Osteoblast (primary cell): ENCODE data around the gene LIM2. TPM values are rescaled to one million over a fixed set of nuclear protein-coding genes. Genes with fewer than 3 reads are reported as not detected.

Experiments used
- DNase-seq: peaks from one replicate; pipeline ENCODE4 v3.0.0; 2011; ENCODE audit warnings: low spot score, mixed read lengths; ENCODE audit not compliant: insufficient read length; ENCODE audit errors: missing footprints
- H2AFZ ChIP-seq: 2 replicates; pipeline ENCODE4 v1.6.0; 2011; ENCODE audit warnings: mild to moderate bottlenecking, low read length
- H3K27ac ChIP-seq: 2 replicates; pipeline ENCODE4 v1.5.1; 2011; ENCODE audit warnings: mild to moderate bottlenecking, low read depth, low read length, moderate library complexity
- H3K27me3 ChIP-seq: 2 replicates; pipeline ENCODE4 v1.6.0; 2012; ENCODE audit warnings: mild to moderate bottlenecking, control low read depth, inconsistent platforms, low read length, moderate library complexity; ENCODE audit not compliant: insufficient read depth
- H3K36me3 ChIP-seq: 2 replicates; pipeline ENCODE4 v1.5.1; 2011; ENCODE audit warnings: mild to moderate bottlenecking, low read length, control low read depth, moderate library complexity; ENCODE audit not compliant: insufficient read depth
- H3K4me1 ChIP-seq: 2 replicates; pipeline ENCODE4 v1.5.1; 2011; ENCODE audit warnings: mild to moderate bottlenecking, low read length, control low read depth, moderate library complexity; ENCODE audit not compliant: insufficient read depth
- H3K4me2 ChIP-seq: 2 replicates; pipeline ENCODE4 v1.6.0; 2011; ENCODE audit warnings: mild to moderate bottlenecking, low read length; ENCODE audit not compliant: insufficient read depth
- H3K4me3 ChIP-seq: fragments of 200-600 bp; sonication (generic); 3 replicates; pipeline ENCODE4 v1.5.1; 2012; ENCODE audit warnings: mild to moderate bottlenecking, low read length, inconsistent platforms; ENCODE audit not compliant: insufficient read depth
- H3K79me2 ChIP-seq: 2 replicates; pipeline ENCODE4 v1.6.0; 2012; ENCODE audit warnings: mild to moderate bottlenecking, low read length, control low read depth, inconsistent platforms; ENCODE audit not compliant: insufficient read depth
- H3K9me3 ChIP-seq: 2 replicates; pipeline ENCODE4 v1.5.1; 2011; ENCODE audit warnings: low read depth, low read length, control low read depth
- H4K20me1 ChIP-seq: 2 replicates; pipeline ENCODE4 v1.6.0; 2012; ENCODE audit warnings: mild to moderate bottlenecking, low read length, control low read depth; ENCODE audit not compliant: insufficient read depth
- total RNA-seq: library from RNA; depleted of rRNA; stranded (reverse); fragments of >200 nt; gene quantifications from 2 replicates; pipeline ENCODE4 v1.2.3, GENCODE V29; 2012
- TF ChIP-seq, protein P1 (sequence below): IDR thresholded peaks from 2 replicates; pipeline ENCODE4 v1.5.1; 2011; ENCODE audit warnings: mild to moderate bottlenecking, low read depth, low read length, moderate library complexity; ENCODE audit errors: extremely low read depth

LIM2 gene
- total RNA-seq, 1 donor, result not detected

DNA sequence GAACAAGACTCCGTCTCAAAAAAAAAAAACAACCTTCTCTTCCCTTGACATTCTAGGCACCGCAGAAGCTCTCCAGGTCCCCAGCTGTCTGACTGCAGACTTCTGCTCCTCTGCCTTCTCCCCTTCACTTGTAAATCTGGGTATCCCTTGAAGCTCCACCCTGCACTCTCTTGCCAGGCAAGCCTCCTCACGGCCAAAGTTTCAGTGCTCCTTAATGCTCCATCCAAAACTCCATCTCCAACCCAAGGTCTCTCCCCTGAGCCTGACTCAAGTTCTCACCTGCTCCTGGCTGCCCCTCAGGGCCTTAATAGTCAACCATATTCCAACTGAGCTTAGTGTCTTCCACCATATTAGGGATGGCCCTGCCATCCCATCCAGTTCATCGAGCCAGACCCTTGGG, 17.5 kb downstream of the LIM2 start:
- no peak overlapping the region for H3K4me3 ChIP-seq
- H3K4me2 ChIP-seq, result no peak overlapping the region
- H4K20me1 ChIP-seq, result no peaks in the 10 kb centered on the region
- no peak for DNase-seq
- no peaks in the 10 kb centered on the region for H3K27me3 ChIP-seq
- no peaks in the 10 kb centered on the region for H3K9me3 ChIP-seq
- no peak overlapping the region for H3K27ac ChIP-seq
- TF ChIP-seq, protein P1, sequence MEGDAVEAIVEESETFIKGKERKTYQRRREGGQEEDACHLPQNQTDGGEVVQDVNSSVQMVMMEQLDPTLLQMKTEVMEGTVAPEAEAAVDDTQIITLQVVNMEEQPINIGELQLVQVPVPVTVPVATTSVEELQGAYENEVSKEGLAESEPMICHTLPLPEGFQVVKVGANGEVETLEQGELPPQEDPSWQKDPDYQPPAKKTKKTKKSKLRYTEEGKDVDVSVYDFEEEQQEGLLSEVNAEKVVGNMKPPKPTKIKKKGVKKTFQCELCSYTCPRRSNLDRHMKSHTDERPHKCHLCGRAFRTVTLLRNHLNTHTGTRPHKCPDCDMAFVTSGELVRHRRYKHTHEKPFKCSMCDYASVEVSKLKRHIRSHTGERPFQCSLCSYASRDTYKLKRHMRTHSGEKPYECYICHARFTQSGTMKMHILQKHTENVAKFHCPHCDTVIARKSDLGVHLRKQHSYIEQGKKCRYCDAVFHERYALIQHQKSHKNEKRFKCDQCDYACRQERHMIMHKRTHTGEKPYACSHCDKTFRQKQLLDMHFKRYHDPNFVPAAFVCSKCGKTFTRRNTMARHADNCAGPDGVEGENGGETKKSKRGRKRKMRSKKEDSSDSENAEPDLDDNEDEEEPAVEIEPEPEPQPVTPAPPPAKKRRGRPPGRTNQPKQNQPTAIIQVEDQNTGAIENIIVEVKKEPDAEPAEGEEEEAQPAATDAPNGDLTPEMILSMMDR, result no peak
- H3K79me2 ChIP-seq, result peaks cover 9% of the 10 kb centered on the region
- peaks cover 17% of the 10 kb centered on the region for H3K4me1 ChIP-seq
- H2AFZ ChIP-seq, result no peak overlapping the region
- no peaks in the 10 kb centered on the region for H3K36me3 ChIP-seq

- peaks cover 22% of the 10 kb centered on the region for H3K79me2 ChIP-seq
- H3K4me1 ChIP-seq, result peaks cover 28% of the 10 kb centered on the region
- no peaks in the 10 kb centered on the region for H3K27me3 ChIP-seq
- peak within 1 kb of the TSS; percentile 99 for H3K4me3 ChIP-seq
- no peaks in the 10 kb centered on the region for H4K20me1 ChIP-seq
- TF ChIP-seq, protein P1, result no peak
- H3K4me2 ChIP-seq, result peak within 1 kb of the TSS; percentile 100
- no peaks in the 10 kb centered on the region for H3K9me3 ChIP-seq
- peak; percentile 66 for DNase-seq
- peak within 1 kb of the TSS; percentile 92 for H2AFZ ChIP-seq
- peak within 1 kb of the TSS; percentile 70 for H3K27ac ChIP-seq
- H3K36me3 ChIP-seq, result no peaks in the 10 kb centered on the region
Observed at GRCh38 chr19:51368366-51369282, 19.1 kb downstream of the LIM2 start, which contains the start of gene CLDND2. TSS of gene CLDND2 (minus strand) at chr19:51369003. CDS start at chr19:51368577, 426 bp downstream.

DNA sequence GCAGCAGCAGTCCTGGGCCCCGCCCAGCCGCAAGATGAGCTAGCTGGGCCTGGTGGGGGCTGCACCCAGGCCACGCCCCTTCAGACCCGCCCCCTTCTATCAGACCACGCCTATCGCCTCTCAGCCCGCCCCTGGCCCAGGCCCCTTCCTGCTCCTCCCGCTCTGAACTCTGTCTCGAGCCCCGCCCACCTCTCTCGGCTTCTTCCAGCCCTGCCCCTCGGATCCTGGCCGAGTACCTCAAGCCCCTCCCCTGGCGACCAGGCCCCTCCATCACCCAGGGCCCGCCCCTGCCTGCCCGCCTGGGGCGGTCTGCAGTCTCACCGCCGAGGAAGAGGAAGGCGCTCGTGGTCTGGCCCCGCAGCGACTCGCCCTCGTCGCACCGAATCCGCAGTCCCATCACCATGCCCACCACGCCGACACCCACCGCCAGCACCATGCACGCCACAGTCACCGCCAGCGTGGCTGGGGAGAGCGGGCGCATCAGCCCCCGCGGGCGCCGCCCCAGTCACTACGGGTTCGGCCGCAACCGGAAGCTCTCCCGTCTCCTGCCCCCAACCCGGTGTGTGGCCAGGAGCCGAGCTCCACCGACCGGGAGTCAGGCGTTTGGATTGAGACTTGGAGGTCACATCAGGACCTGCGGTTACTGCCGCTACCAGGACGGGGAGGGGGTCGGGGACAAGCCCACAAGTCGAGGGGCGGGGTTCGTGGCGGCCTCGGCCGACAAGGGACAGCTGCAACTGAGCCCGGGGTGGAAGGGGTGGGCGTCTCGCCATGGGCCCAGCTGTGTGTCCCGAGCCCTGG, 20.0 kb downstream of the LIM2 start:
- no peaks in the 10 kb centered on the region for H3K9me3 ChIP-seq
- H3K79me2 ChIP-seq, result peaks cover 27% of the 10 kb centered on the region
- TF ChIP-seq, protein P1, result no peak
- no peaks in the 10 kb centered on the region for H3K36me3 ChIP-seq
- peak overlapping the region; percentile 70 for H3K27ac ChIP-seq
- H3K27me3 ChIP-seq, result no peaks in the 10 kb centered on the region
- peak overlapping the region; percentile 94 for H2AFZ ChIP-seq
- H4K20me1 ChIP-seq, result no peaks in the 10 kb centered on the region
- peak overlapping the region; percentile 99 for H3K4me3 ChIP-seq
- peak; percentile 99 for DNase-seq
- H3K4me1 ChIP-seq, result peaks cover 34% of the 10 kb centered on the region
- H3K4me2 ChIP-seq, result peak overlapping the region; percentile 100

DNA sequence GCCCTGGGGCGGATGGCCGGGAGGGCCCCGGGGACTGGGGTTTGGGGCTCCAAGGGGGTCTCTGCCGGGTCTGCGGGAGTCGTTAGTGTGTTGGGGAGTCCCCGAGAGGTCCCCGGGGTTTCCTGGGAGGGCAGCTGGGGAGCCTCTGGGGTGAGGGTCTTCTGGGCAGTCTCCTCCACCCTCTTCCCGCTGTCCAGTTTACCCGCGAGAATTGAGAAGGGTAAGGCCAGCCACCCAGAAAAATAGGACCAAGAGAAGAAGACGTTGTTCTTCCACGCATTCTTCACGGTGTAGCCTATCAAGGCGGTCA, 20.6 kb downstream of the LIM2 start:
- peaks cover 39% of the 10 kb centered on the region for H3K4me1 ChIP-seq
- peak overlapping the region; percentile 94 for H2AFZ ChIP-seq
- H3K27ac ChIP-seq, result peak overlapping the region; percentile 70
- TF ChIP-seq, protein P1, result no peak
- DNase-seq, result peak; percentile 62
- H3K4me3 ChIP-seq, result peak overlapping the region; percentile 99
- H3K79me2 ChIP-seq, result peaks cover 30% of the 10 kb centered on the region
- no peaks in the 10 kb centered on the region for H4K20me1 ChIP-seq
- H3K9me3 ChIP-seq, result no peaks in the 10 kb centered on the region
- no peaks in the 10 kb centered on the region for H3K27me3 ChIP-seq
- peak overlapping the region; percentile 100 for H3K4me2 ChIP-seq
- no peaks in the 10 kb centered on the region for H3K36me3 ChIP-seq
